SU-DHL-6 (cell line): Measurements from ENCODE around the gene PIAS2.

Experiments used
- H2AFZ ChIP-seq: fragments of 200-600 bp; sonication (generic); 2 replicates; pipeline ENCODE4 v1.6.1; 2014; ENCODE audit warnings: low read depth, mild to moderate bottlenecking, moderate library complexity, mixed read lengths, antibody characterized with exemption, low read length; ENCODE audit not compliant: severe bottlenecking
- H3F3A ChIP-seq: fragments of 200-600 bp; shearing (Covaris generic); 2 replicates; pipeline ENCODE4 v1.6.0; 2016; ENCODE audit warnings: antibody characterized with exemption, mild to moderate bottlenecking; ENCODE audit not compliant: insufficient read depth
- H3K27ac ChIP-seq: fragments of 200-600 bp; sonication (generic); 2 replicates; pipeline ENCODE4 v1.5.1; 2016; ENCODE audit warnings: low read depth, mild to moderate bottlenecking, low read length, moderate library complexity, mixed read lengths
- H3K27me3 ChIP-seq: fragments of 200-600 bp; sonication (generic), shearing (Covaris generic); 2 replicates; pipeline ENCODE4 v1.6.0; 2014; ENCODE audit warnings: mild to moderate bottlenecking, low read length
- H3K36me3 ChIP-seq: fragments of 200-600 bp; sonication (generic); 2 replicates; pipeline ENCODE4 v1.6.1; 2014; ENCODE audit warnings: mild to moderate bottlenecking, low read length, mixed read lengths
- H3K4me2 ChIP-seq: fragments of 300-600, 200-600 bp; shearing (Covaris generic), sonication (generic); 2 replicates; pipeline ENCODE4 v1.6.0; 2014; ENCODE audit warnings: low read length, low read depth, mild to moderate bottlenecking; ENCODE audit not compliant: poor library complexity, severe bottlenecking
- H3K4me3 ChIP-seq: fragments of 200-600 bp; sonication (generic); 2 replicates; pipeline ENCODE4 v1.5.1; 2014; ENCODE audit warnings: antibody characterized with exemption, low read length, mild to moderate bottlenecking, mixed read lengths; ENCODE audit not compliant: insufficient read depth, poor library complexity, severe bottlenecking
- H3K79me2 ChIP-seq: fragments of 200-600 bp; sonication (generic); 2 replicates; pipeline ENCODE4 v1.6.1; 2014; ENCODE audit warnings: mild to moderate bottlenecking, low read length, moderate library complexity; ENCODE audit not compliant: insufficient read depth
- H3K9ac ChIP-seq: fragments of 200-600 bp; sonication (generic); 2 replicates; pipeline ENCODE4 v1.7.0; 2014; ENCODE audit warnings: mild to moderate bottlenecking, low read length
- H3K9me2 ChIP-seq: fragments of 200-600 bp; sonication (generic); replicated peaks from 2 replicates; pipeline ENCODE4 v1.6.1; 2014; ENCODE audit warnings: low read length; ENCODE audit not compliant: insufficient read depth
- H3K9me3 ChIP-seq: fragments of 200-600 bp; sonication (generic); 2 replicates; pipeline ENCODE4 v1.6.1; 2014; ENCODE audit warnings: low read length, mixed read lengths; ENCODE audit not compliant: insufficient read depth
- H4K20me1 ChIP-seq: fragments of 200-600 bp; sonication (generic); 2 replicates; pipeline ENCODE4 v1.6.1; 2014; ENCODE audit warnings: low read depth, mild to moderate bottlenecking, antibody characterized with exemption, low read length, moderate library complexity, mixed read lengths
- EZH2phosphoT487 ChIP-seq: fragments of 200-600 bp; sonication (generic), shearing (Covaris generic); conservative IDR thresholded peaks from 2 replicates; pipeline ENCODE4 v1.6.1; 2018; ENCODE audit warnings: mild to moderate bottlenecking, antibody characterized with exemption, low read length, moderate library complexity, mixed read lengths
- TF ChIP-seq, protein P1 (sequence below): fragments of 200-600 bp; sonication (generic); IDR thresholded peaks from one replicate; pipeline ENCODE4 v1.5.1; 2017; ENCODE audit warnings: antibody characterized with exemption, mild to moderate bottlenecking, low read length, moderate library complexity; ENCODE audit not compliant: insufficient read depth, poor library complexity, severe bottlenecking

Gene PIAS2

DNA sequence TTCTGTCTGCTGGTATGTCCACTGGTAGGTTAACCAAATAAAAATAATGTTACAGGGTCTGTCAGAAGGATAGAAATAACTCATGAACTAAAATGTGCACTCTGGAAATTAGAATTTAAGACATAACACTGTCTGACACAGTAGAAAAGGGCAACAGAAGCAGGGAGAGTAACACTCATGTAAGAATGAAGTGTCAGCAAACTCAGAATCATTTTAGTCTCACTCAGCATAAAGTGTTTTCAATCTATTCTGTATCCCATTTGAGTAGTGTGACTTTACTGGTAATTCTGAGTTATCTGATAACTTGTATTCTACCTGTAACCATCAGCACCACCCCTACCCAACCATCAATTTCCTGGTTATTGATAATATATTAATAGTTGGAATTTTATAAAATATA is 68.3 kb downstream of the PIAS2 start:
- Histone ChIP-seq H2AFZ (no peak overlapping the region), H3K36me3 (peaks cover 16% of the 10 kb centered on the region; the same call in 1 of the 2 replicates), H3K27me3 (no peaks in the 10 kb centered on the region), H3K9me3 (no peaks in the 10 kb centered on the region), H3K4me2 (no peak overlapping the region), H3K4me3 (no peak overlapping the region), H3K27ac (no peak overlapping the region), H3K9me2 (no peaks in the 10 kb centered on the region), H3F3A (0 out of 2 replicates have a peak, but pooled peaks cover 4% of the 10 kb centered on the region), H4K20me1 (no peaks in the 10 kb centered on the region), H3K9ac (no peak overlapping the region), H3K79me2 (no peaks in the 10 kb centered on the region; the same call in 1 of the 2 replicates)
- TF ChIP-seq, protein P1, sequence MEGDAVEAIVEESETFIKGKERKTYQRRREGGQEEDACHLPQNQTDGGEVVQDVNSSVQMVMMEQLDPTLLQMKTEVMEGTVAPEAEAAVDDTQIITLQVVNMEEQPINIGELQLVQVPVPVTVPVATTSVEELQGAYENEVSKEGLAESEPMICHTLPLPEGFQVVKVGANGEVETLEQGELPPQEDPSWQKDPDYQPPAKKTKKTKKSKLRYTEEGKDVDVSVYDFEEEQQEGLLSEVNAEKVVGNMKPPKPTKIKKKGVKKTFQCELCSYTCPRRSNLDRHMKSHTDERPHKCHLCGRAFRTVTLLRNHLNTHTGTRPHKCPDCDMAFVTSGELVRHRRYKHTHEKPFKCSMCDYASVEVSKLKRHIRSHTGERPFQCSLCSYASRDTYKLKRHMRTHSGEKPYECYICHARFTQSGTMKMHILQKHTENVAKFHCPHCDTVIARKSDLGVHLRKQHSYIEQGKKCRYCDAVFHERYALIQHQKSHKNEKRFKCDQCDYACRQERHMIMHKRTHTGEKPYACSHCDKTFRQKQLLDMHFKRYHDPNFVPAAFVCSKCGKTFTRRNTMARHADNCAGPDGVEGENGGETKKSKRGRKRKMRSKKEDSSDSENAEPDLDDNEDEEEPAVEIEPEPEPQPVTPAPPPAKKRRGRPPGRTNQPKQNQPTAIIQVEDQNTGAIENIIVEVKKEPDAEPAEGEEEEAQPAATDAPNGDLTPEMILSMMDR, result no peak
- TF ChIP-seq EZH2phosphoT487, result no peak

DNA sequence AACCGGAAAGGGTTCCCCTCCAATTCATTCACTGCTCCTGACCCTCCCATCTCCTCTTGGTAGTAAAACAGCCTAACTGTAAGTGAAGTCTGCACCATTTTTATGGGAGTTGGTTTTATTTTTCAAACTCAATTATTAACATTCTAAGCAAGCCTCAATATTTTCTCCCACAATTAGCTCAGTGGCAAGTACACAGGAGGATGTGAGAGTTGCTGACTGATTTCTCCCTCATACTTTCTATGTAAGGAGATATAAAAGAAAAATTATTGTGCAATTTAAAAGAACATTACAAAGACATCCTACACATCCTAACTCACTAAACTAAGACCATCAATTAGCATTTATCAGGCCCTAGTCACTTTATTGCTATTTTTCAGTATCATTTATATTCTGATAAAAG is 73.9 kb downstream of the PIAS2 start:
- TF ChIP-seq, protein P1, result no peak
- H3F3A ChIP-seq, result peaks cover 4% of the 10 kb centered on the region; the same call in 1 of the 2 replicates
- H3K27me3 ChIP-seq, result no peaks in the 10 kb centered on the region
- no peak overlapping the region for H3K4me2 ChIP-seq
- H3K9me3 ChIP-seq, result no peaks in the 10 kb centered on the region
- H4K20me1 ChIP-seq, result no peaks in the 10 kb centered on the region
- no peak overlapping the region for H3K4me3 ChIP-seq
- H3K9ac ChIP-seq, result no peak overlapping the region
- no peaks in the 10 kb centered on the region for H3K9me2 ChIP-seq
- H3K27ac ChIP-seq, result no peak overlapping the region
- H2AFZ ChIP-seq, result no peak overlapping the region
- peaks cover 21% of the 10 kb centered on the region; the same call in 1 of the 2 replicates for H3K36me3 ChIP-seq
- H3K79me2 ChIP-seq, result no peaks in the 10 kb centered on the region; the same call in 1 of the 2 replicates

DNA sequence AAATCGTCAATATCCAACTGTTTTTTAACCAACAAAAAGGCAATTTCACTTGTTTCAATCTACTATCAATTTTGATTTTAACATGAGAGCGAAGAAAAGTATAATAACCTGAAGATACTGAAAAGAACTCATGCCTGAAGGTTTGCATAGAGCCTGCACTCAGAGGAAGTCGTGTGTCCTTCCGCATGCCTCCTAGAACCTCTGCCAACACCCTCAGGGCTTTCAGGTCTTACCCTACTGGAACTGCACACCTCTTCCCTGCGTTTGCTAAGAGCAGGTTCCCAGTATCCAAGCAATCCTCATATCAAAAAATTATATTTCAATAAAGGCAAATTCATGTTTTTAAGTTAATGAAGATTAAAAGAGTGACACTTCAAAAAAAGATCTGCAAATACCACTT is 74.7 kb downstream of the PIAS2 start:
- Histone ChIP-seq H3F3A (peaks cover 4% of the 10 kb centered on the region; the same call in 1 of the 2 replicates), H3K27ac (no peak overlapping the region), H3K9me2 (no peaks in the 10 kb centered on the region), H3K79me2 (no peaks in the 10 kb centered on the region; the same call in 1 of the 2 replicates), H3K4me3 (no peak overlapping the region), H3K9ac (no peak overlapping the region), H2AFZ (no peak overlapping the region), H3K4me2 (no peak overlapping the region), H3K36me3 (peaks cover 21% of the 10 kb centered on the region; the same call in 1 of the 2 replicates), H3K9me3 (no peaks in the 10 kb centered on the region), H4K20me1 (no peaks in the 10 kb centered on the region), H3K27me3 (no peaks in the 10 kb centered on the region)
- TF ChIP-seq, protein P1, result no peak
- TF ChIP-seq EZH2phosphoT487, result no peak
